Psoas muscle (tissue), 8 donors: Measurements from ENCODE around the gene SMARCD3. TPM values are rescaled to one million over a fixed set of nuclear protein-coding genes. Genes with fewer than 3 reads are reported as not detected.
A peak's percentile ranks its signal among the peaks of the same experiment; 100 is the strongest.

Experiments used
- ATAC-seq, 4 donors: fragments of 200-7000 bp; cut with Tn5 transposase; one replicate each; pipeline ENCODE4 v1.9.1; 2020; ENCODE audit warnings: moderate library complexity in 3 of 4, mild to moderate bottlenecking in 2 of 4
- DNase-seq, 2 donors: peaks; one replicate each; pipeline ENCODE4 v3.0.0-alpha.2; 2020
- H3K27ac ChIP-seq: fragments of 200-600 bp; one replicate; pipeline ENCODE4 v1.8.0; 2022
- H3K27me3 ChIP-seq, 3 donors: fragments of 200-600 bp in 1 of 3; one replicate each; pipeline versions ENCODE4 v1.6.1 to v1.8.0; 2013 to 2022; ENCODE audit warnings: low read length in 2 of 3, mild to moderate bottlenecking in 2 of 3, moderate library complexity in 1 of 3; ENCODE audit not compliant: insufficient read depth in 3 of 3
- H3K36me3 ChIP-seq, 2 donors: fragments of 200-600 bp in 1 of 2; one replicate each; pipeline versions ENCODE4 v1.6.1 to v1.8.0; 2013 to 2022; ENCODE audit warnings: low read depth in 1 of 2, mild to moderate bottlenecking in 1 of 2, moderate library complexity in 1 of 2; ENCODE audit not compliant: insufficient read depth in 1 of 2
- H3K4me1 ChIP-seq: fragments of 200-600 bp; one replicate; pipeline ENCODE4 v1.8.0; 2022
- H3K4me3 ChIP-seq: fragments of 200-600 bp; one replicate; pipeline ENCODE4 v1.8.0; 2022; ENCODE audit warnings: mild to moderate bottlenecking
- H3K9me3 ChIP-seq: fragments of 200-600 bp; one replicate; pipeline ENCODE4 v1.8.0; 2022
- WGBS, 3 donors: extraction: QIAGEN DNeasy Blood & Tissue Kit; methylation state at CpG; one replicate each; pipeline versions ENCODE4 v1.1.6 to v1.1.7; 2013; 5-methylcytosine and 5-hydroxymethylcytosine counted together
- intact Hi-C, 2 donors: fragments of 100-400 bp; cut with DNase I; formaldehyde crosslinking; loops; one replicate each; pipeline versions ENCODE4 v1.11.0 to v1.14.2; 2022
- polyA plus RNA-seq, 3 donors: library from polyadenylated mRNA; stranded (reverse); fragments of 200-250 nt; gene quantifications; one replicate each; pipeline ENCODE4 v1.2.3, GENCODE V29; 2013
- total RNA-seq, 4 donors: library from RNA; stranded (reverse); fragmentation: NEBNext Ultra II Directional in 2 of 4; extraction: Animal tissue kit (Norgen Biotek cat#: 25700) in 2 of 4; gene quantifications; one replicate each; pipeline versions ENCODE4 v1.2.1 to v1.2.4, GENCODE V29; 2021 to 2023
- TF ChIP-seq, protein P1 (sequence below): fragments of 200-600 bp; IDR thresholded peaks from one replicate; pipeline ENCODE4 v1.8.0; 2022; ENCODE audit warnings: antibody characterized with exemption
- donor health status: healthy with polysubstance abuse.
- donor health status: DM: no; HTN: no; CAD: no; lungs with moderate emphysema.
- donor health status: Bipolar disorder and iron deficiency.
- donor health status: healthy.
- donor health status: DM: yes; HTN: yes; CAD: no.
- donor health status: DM: no; HTN: no; CAD: no.
- donor health status: DM: no; HTN: no; CAD: no.
- donor health status: DM: yes; HTN: yes; CAD: no.

The SMARCD3 gene
- total and polyA plus RNA-seq, 7 donors = 38.3 to 138 (median 92.5) TPM

GRCh38 chr7:151276666-151277590 is 28.4 kb upstream of the SMARCD3 start:
- Histone ChIP-seq H3K27ac (no peak overlapping the region), H3K36me3 (no peaks in the 10 kb centered on the region), H3K4me1 (peaks cover 7% of the 10 kb centered on the region), H3K4me3 (peak overlapping the region; percentile 56), H3K27me3 (peaks cover 0 to 3% (median 0%) of the 10 kb centered on the region in 3 donors), H3K9me3 (no peaks in the 10 kb centered on the region)
- 3 to 9% (median 3%) methylated on average over 35 to 63 of the region's 63 CpGs for WGBS, 3 donors
- intact Hi-C loops = no loop called here
- TF ChIP-seq, protein P1, sequence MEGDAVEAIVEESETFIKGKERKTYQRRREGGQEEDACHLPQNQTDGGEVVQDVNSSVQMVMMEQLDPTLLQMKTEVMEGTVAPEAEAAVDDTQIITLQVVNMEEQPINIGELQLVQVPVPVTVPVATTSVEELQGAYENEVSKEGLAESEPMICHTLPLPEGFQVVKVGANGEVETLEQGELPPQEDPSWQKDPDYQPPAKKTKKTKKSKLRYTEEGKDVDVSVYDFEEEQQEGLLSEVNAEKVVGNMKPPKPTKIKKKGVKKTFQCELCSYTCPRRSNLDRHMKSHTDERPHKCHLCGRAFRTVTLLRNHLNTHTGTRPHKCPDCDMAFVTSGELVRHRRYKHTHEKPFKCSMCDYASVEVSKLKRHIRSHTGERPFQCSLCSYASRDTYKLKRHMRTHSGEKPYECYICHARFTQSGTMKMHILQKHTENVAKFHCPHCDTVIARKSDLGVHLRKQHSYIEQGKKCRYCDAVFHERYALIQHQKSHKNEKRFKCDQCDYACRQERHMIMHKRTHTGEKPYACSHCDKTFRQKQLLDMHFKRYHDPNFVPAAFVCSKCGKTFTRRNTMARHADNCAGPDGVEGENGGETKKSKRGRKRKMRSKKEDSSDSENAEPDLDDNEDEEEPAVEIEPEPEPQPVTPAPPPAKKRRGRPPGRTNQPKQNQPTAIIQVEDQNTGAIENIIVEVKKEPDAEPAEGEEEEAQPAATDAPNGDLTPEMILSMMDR = no peak
- peak; percentile 63 to 78 for DNase-seq
- ATAC-seq = peak; percentile 48 to 77 (median 62)

GRCh38 chr7:151275813-151276577 is 27.5 kb upstream of the SMARCD3 start:
- H3K9me3 ChIP-seq = no peaks in the 10 kb centered on the region
- H3K36me3 ChIP-seq = no peaks in the 10 kb centered on the region
- no peak overlapping the region for H3K27ac ChIP-seq
- intact Hi-C loops = no loop called here
- DNase-seq (no peak), ATAC-seq (no peak)
- TF ChIP-seq, protein P1 = no peak
- peaks cover 8% of the 10 kb centered on the region for H3K4me1 ChIP-seq
- WGBS, 3 donors = 32 to 36% (median 33%) methylated on average over 10 of the region's 10 CpGs
- H3K27me3 ChIP-seq = peaks cover 0 to 3% (median 0%) of the 10 kb centered on the region in 3 donors
- no peak overlapping the region for H3K4me3 ChIP-seq

DNA sequence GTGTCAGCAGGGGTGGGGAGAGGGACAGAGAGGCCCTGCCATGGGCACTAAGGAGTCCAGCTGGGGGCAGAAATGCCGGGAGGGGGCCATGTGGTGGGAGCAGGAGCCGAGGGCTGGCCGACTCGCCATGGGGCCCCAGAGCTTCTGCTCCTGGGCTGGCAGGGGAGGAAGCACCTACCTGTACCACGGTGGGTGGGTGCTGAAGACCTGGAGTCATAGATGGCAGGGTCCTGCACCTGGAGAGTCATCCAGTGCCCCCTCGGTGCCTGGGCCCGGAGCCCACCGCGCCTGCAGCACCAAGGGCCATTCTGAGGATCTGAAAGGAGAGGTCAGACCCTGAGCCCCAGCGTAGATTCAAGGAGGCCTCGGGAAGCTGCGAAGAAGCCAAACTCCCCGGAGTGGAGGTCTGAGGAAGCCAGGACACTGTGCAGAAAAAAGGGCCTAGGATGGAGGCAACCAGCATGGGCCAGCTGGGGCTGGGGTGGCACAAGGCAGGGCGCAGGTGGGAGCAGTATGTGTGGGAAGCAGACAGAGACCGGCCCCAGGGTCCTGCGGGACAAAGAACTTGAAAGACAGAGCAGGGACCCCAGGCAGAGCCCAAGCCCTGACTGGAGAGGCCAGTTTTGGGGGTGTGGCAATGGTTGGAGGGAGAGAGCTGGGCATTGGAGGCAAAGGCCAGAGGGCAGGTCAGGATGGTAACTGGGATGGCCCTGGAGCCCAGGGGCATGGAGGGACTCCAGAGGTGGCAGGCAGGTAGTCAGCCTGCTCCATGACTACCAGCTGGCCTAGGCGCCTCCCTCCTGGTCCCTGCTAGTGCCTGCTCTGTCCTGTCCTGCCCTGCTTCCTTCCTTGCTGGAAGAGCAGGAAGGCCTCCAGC is 26.7 kb upstream of the SMARCD3 start:
- TF ChIP-seq, protein P1 = no peak
- Histone ChIP-seq H3K27ac (no peak overlapping the region), H3K4me3 (no peak overlapping the region), H3K4me1 (peaks cover 2% of the 10 kb centered on the region), H3K27me3 (peaks cover 0 to 3% (median 0%) of the 10 kb centered on the region in 3 donors), H3K9me3 (no peaks in the 10 kb centered on the region), H3K36me3 (no peaks in the 10 kb centered on the region)
- DNase-seq (no peak), ATAC-seq (no peak)
- intact Hi-C loops = no loop called here
- 82 to 85% (median 83%) methylated on average over 17 of the region's 17 CpGs for whole genome bisulfite sequencing, 3 donors

DNA sequence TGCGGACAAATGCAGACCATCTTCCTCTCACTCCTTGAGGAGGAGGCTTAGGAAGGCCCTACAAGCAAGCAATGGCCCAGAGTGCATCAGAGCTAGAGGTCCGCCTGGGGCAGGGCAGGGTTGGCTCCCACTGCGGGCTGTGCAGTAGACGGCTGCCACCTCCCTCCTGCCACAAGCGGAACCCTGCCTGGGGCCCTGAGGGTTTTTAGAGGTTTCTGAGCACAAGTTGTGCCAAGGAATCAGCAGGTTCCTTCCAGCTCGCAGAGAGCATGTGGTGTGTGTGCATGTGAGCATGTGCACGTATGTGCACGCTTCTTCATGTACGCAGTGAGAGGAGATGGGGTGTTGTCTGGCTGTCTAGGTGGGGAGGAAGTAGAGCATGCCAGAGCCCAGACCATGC is 25.9 kb upstream of the SMARCD3 start:
- TF ChIP-seq, protein P1 = no peak
- DNase-seq (no peak), ATAC-seq (no peak)
- no peak overlapping the region for H3K4me3 ChIP-seq
- WGBS, 3 donors = 88 to 93% (median 92%) methylated on average over 8 to 9 of the region's 9 CpGs
- intact Hi-C loops = no loop called here
- peaks cover 0 to 3% (median 0%) of the 10 kb centered on the region in 3 donors for H3K27me3 ChIP-seq
- H3K36me3 ChIP-seq = no peaks in the 10 kb centered on the region
- peaks cover 2% of the 10 kb centered on the region for H3K4me1 ChIP-seq
- no peaks in the 10 kb centered on the region for H3K9me3 ChIP-seq
- no peak overlapping the region for H3K27ac ChIP-seq
